CD14-positive monocyte (primary cell): ENCODE results near the gene SPIRE1. TPM values are rescaled to one million over a fixed set of nuclear protein-coding genes. Genes with fewer than 3 reads are reported as not detected.

Experiments used
- DNase-seq, 3 donors: peaks; one replicate each; pipeline ENCODE4 v3.0.0-alpha.2; 2011 to 2022
- H2AFZ ChIP-seq: 2 replicates; pipeline ENCODE4 v1.6.0; 2012; ENCODE audit warnings: mild to moderate bottlenecking, low read depth, low read length, inconsistent platforms; ENCODE audit not compliant: insufficient read depth, poor library complexity, severe bottlenecking
- H3K27ac ChIP-seq, 2 donors: 1 replicate in 1 of 2; 2 replicates in 1 of 2; pipeline ENCODE4 v1.5.1; 2012 to 2013; ENCODE audit warnings: low read length in 2 of 2, control low read depth in 1 of 2, inconsistent platforms in 1 of 2, low read depth in 1 of 2, mild to moderate bottlenecking in 1 of 2
- H3K27me3 ChIP-seq, 2 donors: one replicate each; pipeline versions ENCODE4 v1.6.0 to v1.6.1; 2011 to 2013; ENCODE audit warnings: low read length in 2 of 2; ENCODE audit not compliant: control insufficient read depth in 2 of 2, insufficient read depth in 2 of 2
- H3K36me3 ChIP-seq, 2 donors: replicated peaks in 1 of 2; 1 replicate in 1 of 2; 2 replicates in 1 of 2; pipeline versions ENCODE4 v1.5.1 to v1.6.1; 2012 to 2013; ENCODE audit warnings: low read length in 2 of 2, control low read depth in 1 of 2, inconsistent platforms in 1 of 2, mild to moderate bottlenecking in 1 of 2; ENCODE audit not compliant: insufficient read depth in 2 of 2, control insufficient read depth in 1 of 2
- H3K4me1 ChIP-seq, 2 donors: 1 replicate in 1 of 2; 2 replicates in 1 of 2; pipeline versions ENCODE4 v1.5.1 to v1.6.1; 2012 to 2013; ENCODE audit warnings: low read length in 2 of 2, control low read depth in 1 of 2, inconsistent platforms in 1 of 2, mild to moderate bottlenecking in 1 of 2, moderate library complexity in 1 of 2; ENCODE audit not compliant: insufficient read depth in 2 of 2, control insufficient read depth in 1 of 2
- H3K4me2 ChIP-seq: replicated peaks from 2 replicates; pipeline ENCODE3; 2012; ENCODE audit warnings: low read length, moderate library complexity, mild to moderate bottlenecking; ENCODE audit not compliant: poor library complexity, severe bottlenecking; ENCODE audit errors: extremely low read depth
- H3K4me3 ChIP-seq, 3 experiments: fragments of 200-600 bp in 1 of 3; sonication (generic) in 1 of 3; replicated peaks in 1 of 3; 1 replicate in 2 of 3; 2 replicates in 1 of 3; pipeline ENCODE4 v1.5.1; 2011 to 2013; ENCODE audit warnings: low read length in 3 of 3, mild to moderate bottlenecking in 3 of 3, control low read depth in 2 of 3, low read depth in 2 of 3, inconsistent platforms in 1 of 3, moderate library complexity in 1 of 3
- H3K79me2 ChIP-seq: 2 replicates; pipeline ENCODE4 v1.6.0; 2012; ENCODE audit warnings: mild to moderate bottlenecking, control low read depth, inconsistent platforms, low read length, moderate library complexity; ENCODE audit not compliant: insufficient read depth
- H3K9ac ChIP-seq: 2 replicates; pipeline ENCODE4 v1.6.0; 2017; ENCODE audit warnings: low read length, mild to moderate bottlenecking; ENCODE audit not compliant: insufficient read depth, poor library complexity, severe bottlenecking
- H3K9me3 ChIP-seq, 2 donors: replicated peaks in 1 of 2; 1 replicate in 1 of 2; 2 replicates in 1 of 2; pipeline versions ENCODE4 v1.5.1 to v1.6.1; 2012 to 2013; ENCODE audit warnings: low read length in 2 of 2, control low read depth in 1 of 2; ENCODE audit not compliant: control insufficient read depth in 1 of 2, insufficient read depth in 1 of 2
- H4K20me1 ChIP-seq: 2 replicates; pipeline ENCODE4 v1.6.0; 2012; ENCODE audit warnings: mild to moderate bottlenecking, low read length, control low read depth, moderate library complexity; ENCODE audit not compliant: insufficient read depth
- H3K27ac Mint-ChIP-seq, 7 donors: one replicate each; pipeline ENCODE4 v1.8.0; 2020; ENCODE audit warnings: mild to moderate bottlenecking in 7 of 7, mixed read lengths in 7 of 7, moderate library complexity in 6 of 7, inconsistent platforms in 2 of 7
- H3K27me3 Mint-ChIP-seq, 3 donors: one replicate each; pipeline ENCODE4 v1.8.0; 2021 to 2022; ENCODE audit warnings: low read depth in 3 of 3, mild to moderate bottlenecking in 3 of 3, mixed read lengths in 3 of 3, moderate library complexity in 3 of 3, inconsistent platforms in 1 of 3
- H3K36me3 Mint-ChIP-seq, 2 donors: one replicate each; pipeline ENCODE4 v1.8.0; 2020; ENCODE audit warnings: mixed read lengths in 2 of 2, inconsistent platforms in 1 of 2, mild to moderate bottlenecking in 1 of 2
- H3K4me1 Mint-ChIP-seq: one replicate; pipeline ENCODE4 v1.8.0; 2020; ENCODE audit warnings: mild to moderate bottlenecking, mixed read lengths
- H3K4me3 Mint-ChIP-seq, 2 donors: one replicate each; pipeline ENCODE4 v1.8.0; 2020; ENCODE audit warnings: mild to moderate bottlenecking in 2 of 2, mixed read lengths in 2 of 2, moderate library complexity in 1 of 2
- H3K9me3 Mint-ChIP-seq, 7 donors: one replicate each; pipeline ENCODE4 v1.8.0; 2020 to 2022; ENCODE audit warnings: mixed read lengths in 7 of 7, mild to moderate bottlenecking in 6 of 7, moderate library complexity in 6 of 7, inconsistent platforms in 2 of 7
- WGBS: methylation state at CpG from one replicate; pipeline ENCODE4 v1.1.5; 2013; ENCODE audit warnings: missing lambda C conversion rate; ENCODE audit not compliant: insufficient coverage; 5-methylcytosine and 5-hydroxymethylcytosine counted together
- intact Hi-C, 2 donors: fragments of 100-400 bp; cut with micrococcal nuclease; formaldehyde crosslinking; loops; one replicate each; pipeline versions ENCODE4 v1.15.0 to v1.15.1; 2023
- polyA minus RNA-seq: library from RNA; depleted of rRNA, polyadenylated mRNA; stranded (reverse); fragments of >200 nt; gene quantifications from 2 replicates; pipeline ENCODE4 v1.2.3, GENCODE V29; 2012
- polyA plus RNA-seq, 3 donors: library from polyadenylated mRNA; depleted of rRNA in 1 of 3; unstranded in 2 of 3; stranded (reverse) in 1 of 3; fragments of 300-500 nt in 2 of 3; fragments of >200 nt in 1 of 3; fragmentation: Illumina TruSeq in 2 of 3; gene quantifications; 1 replicate in 2 of 3; 2 replicates in 1 of 3; pipeline ENCODE4 v1.2.3, GENCODE V29; 2012 to 2021
- total RNA-seq, 12 experiments: library from RNA in 1 of 12; stranded (reverse) in 1 of 12; fragments of 120-200 nt in 1 of 12; gene quantifications; one replicate each; pipeline ENCODE4 v1.2.4 and lab custom pipeline; 2013 to 2026; ENCODE audit warnings: mixed read lengths in 6 of 12, inconsistent platforms in 1 of 12
- TF ChIP-seq, protein P1 (sequence below): fragments of 200-600 bp; IDR thresholded peaks from one replicate; pipeline ENCODE4 v1.8.0; 2022; ENCODE audit warnings: antibody characterized with exemption, mild to moderate bottlenecking

SPIRE1 gene
- total RNA-seq (2013), result 3.7 TPM
- polyA plus RNA-seq, result 1 to 10 TPM; 1.7 to 1.9 (median 1.8) TPM
- polyA minus RNA-seq, result 2.4 and 4.7 TPM in 2 replicates
- total RNA-seq (lab: John Stamatoyannopoulos, UW), result 10.3 to 105 (median 17.2) reads per million in 11 experiments

DNA sequence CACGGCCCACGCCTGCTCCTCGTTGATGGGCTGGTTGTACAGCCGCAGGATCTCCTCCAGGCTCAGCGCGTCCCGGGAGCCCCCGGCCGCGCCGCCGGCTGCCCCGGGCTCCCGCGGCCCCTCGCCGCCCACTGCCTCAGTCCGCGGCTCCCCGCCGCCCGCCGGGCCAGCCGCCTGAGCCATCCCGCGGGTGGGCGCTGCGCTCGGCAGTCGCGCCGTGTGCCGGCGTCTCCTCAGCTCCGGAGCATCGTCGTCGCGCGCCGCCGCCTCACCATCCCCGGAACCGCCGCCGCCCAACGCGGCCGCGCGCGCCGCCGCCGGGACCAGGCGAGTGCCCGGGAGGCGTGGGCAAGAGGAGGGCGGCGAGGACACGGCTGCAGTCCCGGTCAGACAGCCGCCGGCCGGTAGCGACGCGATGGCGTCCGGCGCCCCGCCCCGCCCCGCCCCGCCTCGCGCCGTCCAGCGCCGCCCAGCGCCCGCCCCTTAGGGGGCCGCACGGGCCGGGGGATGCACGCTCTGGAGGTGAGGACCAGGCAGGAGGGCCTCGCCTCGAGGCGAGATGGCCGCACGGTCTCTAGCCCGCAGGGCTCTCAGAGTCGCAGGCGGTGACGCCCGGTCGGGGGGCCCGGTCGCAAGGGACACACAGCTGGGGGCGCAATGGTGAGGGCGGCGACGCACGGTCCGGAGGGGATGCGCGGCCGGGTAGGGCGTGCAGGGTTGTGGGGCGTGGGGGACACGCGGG is at the start of gene SPIRE1:
Gene SPIRE1 (minus strand): TSS at position 424 of the 742 bp plus-strand sequence. CDS start 241 bp downstream, at position 183.
- Histone ChIP-seq H3K36me3 (no peaks in the 10 kb centered on the region), H3K4me3 (peak within 1 kb of the TSS; percentile 46 to 84 (median 82)), H3K27ac (peak within 1 kb of the TSS in 1 of 2 donors; percentile 48), H3K9ac (peak within 1 kb of the TSS; percentile 77), H3K79me2 (no peaks in the 10 kb centered on the region), H2AFZ (peak within 1 kb of the TSS; percentile 92), H3K4me2 (peak within 1 kb of the TSS; percentile 88), H3K27me3 (peaks cover 7 to 21% of the 10 kb centered on the region in 2 donors), H4K20me1 (no peaks in the 10 kb centered on the region), H3K9me3 (no peaks in the 10 kb centered on the region), H3K4me1 (peaks cover 11 to 19% of the 10 kb centered on the region in 2 donors)
- peaks cover 13 to 33% (median 23%) of the 10 kb centered on the region in 3 donors for H3K27me3 Mint-ChIP-seq
- peak; percentile 38 to 47 (median 38) for DNase-seq
- H3K9me3 Mint-ChIP-seq, result peaks cover 0 to 11% (median 0%) of the 10 kb centered on the region in 7 donors
- H3K4me3 Mint-ChIP-seq, result peak within 1 kb of the TSS; percentile 83 to 91
- peaks cover 0 to 3% of the 10 kb centered on the region in 2 donors for H3K36me3 Mint-ChIP-seq
- H3K27ac Mint-ChIP-seq, result peak within 1 kb of the TSS in 1 of 7 donors; percentile 41
- peaks cover 19% of the 10 kb centered on the region for H3K4me1 Mint-ChIP-seq
- intact Hi-C loops, result loop anchor here (2.0 to 10.0 kb wide), 5 partner anchors 51 to 267 kb away; partner anchors contain the start of gene PRELID3A (in 2 of the 2)
- TF ChIP-seq, protein P1, sequence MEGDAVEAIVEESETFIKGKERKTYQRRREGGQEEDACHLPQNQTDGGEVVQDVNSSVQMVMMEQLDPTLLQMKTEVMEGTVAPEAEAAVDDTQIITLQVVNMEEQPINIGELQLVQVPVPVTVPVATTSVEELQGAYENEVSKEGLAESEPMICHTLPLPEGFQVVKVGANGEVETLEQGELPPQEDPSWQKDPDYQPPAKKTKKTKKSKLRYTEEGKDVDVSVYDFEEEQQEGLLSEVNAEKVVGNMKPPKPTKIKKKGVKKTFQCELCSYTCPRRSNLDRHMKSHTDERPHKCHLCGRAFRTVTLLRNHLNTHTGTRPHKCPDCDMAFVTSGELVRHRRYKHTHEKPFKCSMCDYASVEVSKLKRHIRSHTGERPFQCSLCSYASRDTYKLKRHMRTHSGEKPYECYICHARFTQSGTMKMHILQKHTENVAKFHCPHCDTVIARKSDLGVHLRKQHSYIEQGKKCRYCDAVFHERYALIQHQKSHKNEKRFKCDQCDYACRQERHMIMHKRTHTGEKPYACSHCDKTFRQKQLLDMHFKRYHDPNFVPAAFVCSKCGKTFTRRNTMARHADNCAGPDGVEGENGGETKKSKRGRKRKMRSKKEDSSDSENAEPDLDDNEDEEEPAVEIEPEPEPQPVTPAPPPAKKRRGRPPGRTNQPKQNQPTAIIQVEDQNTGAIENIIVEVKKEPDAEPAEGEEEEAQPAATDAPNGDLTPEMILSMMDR, result no peak
- WGBS, result under 1% methylated on average over 112 of the region's 112 CpGs

DNA sequence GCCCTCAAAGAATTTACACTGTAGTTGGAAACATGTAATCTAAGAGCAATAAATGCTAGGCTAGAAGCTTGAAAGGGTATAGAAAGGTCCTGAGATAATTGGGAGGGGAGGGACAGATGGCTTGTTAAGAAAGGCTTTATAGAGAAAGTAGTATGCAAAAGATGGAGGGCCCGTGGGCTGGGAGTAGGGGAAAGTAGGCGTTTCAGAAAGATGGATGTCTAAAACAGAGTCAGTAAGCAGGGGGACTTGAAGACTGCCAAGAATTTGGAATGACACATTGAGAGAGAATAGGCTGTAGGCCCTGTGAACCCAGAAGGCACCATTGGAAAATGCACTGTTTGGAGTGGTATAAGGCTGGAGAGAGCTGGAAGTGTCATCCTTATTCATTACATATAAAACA is 45.8 kb upstream of the SPIRE1 start:
- Mint-ChIP-seq H3K4me3 (peak overlapping the region; percentile 98 to 99), H3K27ac (peak overlapping the region; percentile 61 to 100 (median 99)), H3K36me3 (peaks cover 22 to 36% of the 10 kb centered on the region in 2 donors), H3K9me3 (no peaks in the 10 kb centered on the region), H3K4me1 (peaks cover 31% of the 10 kb centered on the region), H3K27me3 (no peaks in the 10 kb centered on the region)
- Histone ChIP-seq H3K4me1 (peaks cover 22 to 32% of the 10 kb centered on the region in 2 donors), H3K9me3 (no peaks in the 10 kb centered on the region), H2AFZ (peak overlapping the region; percentile 95), H3K79me2 (peaks cover 75% of the 10 kb centered on the region), H3K27ac (peak overlapping the region in 1 of 2 donors; percentile 95), H4K20me1 (peaks cover 14% of the 10 kb centered on the region), H3K27me3 (no peaks in the 10 kb centered on the region), H3K9ac (peak overlapping the region; percentile 98), H3K4me3 (peak overlapping the region; percentile 84 to 89 (median 89)), H3K36me3 (peaks cover 30 to 43% of the 10 kb centered on the region in 2 donors), H3K4me2 (peak overlapping the region; percentile 87)
- TF ChIP-seq, protein P1, result no peak
- 0% methylated on average over 2 of the region's 2 CpGs for WGBS
- DNase-seq, result no peak
- intact Hi-C loops, result loop anchor here in 1 of 2 donors (5.0 kb wide), 1 partner anchor 1024 kb away; the partner anchor contains the start of genes FAM210A and RNMT
